ENCODE data around the gene TTC21B. TPM values are rescaled to one million over a fixed set of nuclear protein-coding genes. Genes with fewer than 3 reads are reported as not detected.

Gene TTC21B
- total RNA-seq, 1 donor = 14.3 TPM

DNA sequence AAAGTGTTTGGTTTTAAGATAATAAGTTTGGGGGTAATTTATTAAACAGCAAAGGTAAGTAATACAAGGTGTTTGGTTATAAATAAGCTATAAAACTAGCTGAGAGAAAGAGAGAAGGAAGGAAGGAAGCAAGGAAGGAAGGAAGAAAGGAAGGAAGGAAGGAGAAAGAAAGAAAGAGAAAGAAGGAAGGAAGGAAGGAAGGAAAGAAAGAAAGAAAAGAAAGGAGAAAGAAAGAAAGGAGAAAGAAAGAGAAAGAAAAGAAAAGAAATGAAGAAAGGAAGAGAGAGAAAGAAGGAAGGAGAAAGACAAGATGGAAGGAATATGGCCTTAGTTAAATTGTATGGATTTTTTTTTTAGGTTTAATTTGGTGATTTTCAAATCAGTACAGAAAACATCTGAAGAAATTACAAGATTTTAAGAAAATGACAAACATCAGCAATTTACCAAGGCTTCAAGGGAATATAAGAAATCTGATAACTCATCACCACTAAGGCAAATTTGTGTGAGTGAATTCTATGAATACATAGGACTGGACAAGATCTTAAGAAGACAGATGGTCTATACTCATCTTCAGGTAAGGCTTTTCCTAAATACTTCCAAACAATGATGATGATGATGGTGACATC is 113.1 kb downstream of the TTC21B start:
- no peak for DNase-seq (ENCODE audit: low read depth in 2 of 3, low spot score in 2 of 3)

DNA sequence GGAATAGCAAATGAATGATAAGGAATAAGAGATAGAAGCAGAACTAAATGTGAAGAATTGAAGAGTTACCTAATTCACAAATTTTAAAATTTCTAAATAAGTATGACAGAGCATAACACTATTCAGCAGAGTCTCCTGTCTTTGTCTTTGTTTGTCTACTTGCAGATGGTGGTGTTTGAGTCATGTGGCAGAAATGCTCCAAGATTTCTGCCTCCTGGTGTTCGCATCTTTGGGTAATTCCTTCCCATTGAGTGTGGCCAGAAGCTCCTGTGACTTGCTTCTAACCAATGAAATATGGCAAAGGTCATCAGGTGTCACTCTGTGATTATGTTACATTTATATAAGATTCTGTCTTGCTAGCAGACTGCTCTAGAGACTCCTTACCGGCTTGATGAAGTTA is 114.0 kb downstream of the TTC21B start:
- no peak for DNase-seq (ENCODE audit: low read depth in 2 of 3, low spot score in 2 of 3)

DNA sequence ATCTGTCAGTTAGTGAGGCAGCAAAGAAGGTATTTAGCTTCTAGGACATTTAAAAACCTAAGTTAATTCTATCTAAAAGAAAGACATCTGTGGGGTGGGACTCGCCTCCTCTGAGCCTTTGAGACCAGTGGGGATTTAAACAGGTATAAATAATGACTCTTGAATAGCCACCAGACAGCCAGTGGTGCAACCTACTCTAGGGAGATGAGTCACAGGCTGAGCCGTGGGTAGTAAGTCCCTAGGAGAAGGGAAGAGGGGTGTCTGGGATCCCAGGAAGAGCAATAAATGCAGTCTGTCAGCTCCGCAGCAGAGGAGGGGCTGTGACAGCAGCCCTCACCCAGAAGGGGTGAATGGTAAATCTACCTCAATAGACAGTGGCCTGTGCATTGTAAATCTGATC is 116.5 kb downstream of the TTC21B start:
- no peak for DNase-seq (ENCODE audit: low read depth in 2 of 3, low spot score in 2 of 3)

DNA sequence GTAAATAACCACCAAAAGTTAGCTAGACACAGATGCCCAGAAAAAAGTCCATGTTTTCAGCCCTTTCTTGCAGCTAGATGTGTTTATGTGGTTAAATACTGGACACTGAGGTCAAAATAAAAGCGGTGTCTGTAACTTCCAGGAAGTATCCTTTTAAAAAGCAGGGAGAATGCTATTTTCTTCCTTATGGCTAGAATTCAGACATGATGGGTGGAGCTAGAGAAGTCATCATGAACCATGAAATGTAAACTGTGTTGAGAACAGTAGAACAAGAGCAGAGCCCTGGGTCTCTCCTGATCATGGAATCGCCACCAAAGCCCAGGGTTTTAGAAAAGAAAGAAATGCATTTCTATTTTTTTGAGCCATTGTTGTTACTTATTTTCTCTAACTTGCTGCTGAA is 118.2 kb downstream of the TTC21B start:
- no peak for DNase-seq (ENCODE audit: low read depth in 2 of 3, low spot score in 2 of 3)

DNA sequence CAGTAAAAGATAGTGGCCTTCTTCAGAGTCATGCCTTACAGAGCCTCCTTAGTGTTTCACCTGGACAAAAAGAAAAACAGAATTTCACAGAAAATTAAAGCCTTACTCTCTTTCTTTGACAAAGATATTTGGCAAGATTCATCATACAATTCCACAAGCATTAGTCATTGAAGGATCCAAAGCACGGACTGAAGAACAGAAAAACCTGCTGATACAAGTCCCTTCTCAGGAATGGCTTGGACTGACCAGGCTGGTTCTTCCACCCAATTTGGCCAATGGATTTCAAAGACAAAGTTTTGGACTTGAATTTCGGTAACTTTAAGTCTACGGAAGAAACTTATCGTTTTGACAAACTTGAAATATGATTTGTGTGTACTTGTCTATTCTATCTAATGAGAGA is 120.4 kb downstream of the TTC21B start:
- DNase-seq (ENCODE audit: low read depth in 2 of 3, low spot score in 2 of 3) = no peak

DNA sequence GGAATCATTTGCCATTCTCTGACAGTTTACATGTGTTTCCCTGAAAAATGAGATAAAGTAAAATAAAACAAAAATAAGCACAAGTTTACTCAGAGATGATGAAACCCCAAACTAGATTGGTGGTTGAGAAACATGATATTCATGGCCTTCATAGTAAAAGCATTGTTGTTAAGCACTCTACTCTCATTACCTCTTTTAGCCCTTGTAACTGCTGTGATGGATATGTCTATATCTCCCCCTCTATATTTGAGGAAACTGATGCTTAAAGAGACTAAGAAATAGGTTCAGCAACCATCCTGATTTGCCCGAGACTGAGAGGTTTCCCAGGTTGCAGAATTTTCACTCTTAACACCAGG is 125.7 kb downstream of the TTC21B start:
- no peak for DNase-seq (ENCODE audit: low read depth in 2 of 3, low spot score in 2 of 3)

DNA sequence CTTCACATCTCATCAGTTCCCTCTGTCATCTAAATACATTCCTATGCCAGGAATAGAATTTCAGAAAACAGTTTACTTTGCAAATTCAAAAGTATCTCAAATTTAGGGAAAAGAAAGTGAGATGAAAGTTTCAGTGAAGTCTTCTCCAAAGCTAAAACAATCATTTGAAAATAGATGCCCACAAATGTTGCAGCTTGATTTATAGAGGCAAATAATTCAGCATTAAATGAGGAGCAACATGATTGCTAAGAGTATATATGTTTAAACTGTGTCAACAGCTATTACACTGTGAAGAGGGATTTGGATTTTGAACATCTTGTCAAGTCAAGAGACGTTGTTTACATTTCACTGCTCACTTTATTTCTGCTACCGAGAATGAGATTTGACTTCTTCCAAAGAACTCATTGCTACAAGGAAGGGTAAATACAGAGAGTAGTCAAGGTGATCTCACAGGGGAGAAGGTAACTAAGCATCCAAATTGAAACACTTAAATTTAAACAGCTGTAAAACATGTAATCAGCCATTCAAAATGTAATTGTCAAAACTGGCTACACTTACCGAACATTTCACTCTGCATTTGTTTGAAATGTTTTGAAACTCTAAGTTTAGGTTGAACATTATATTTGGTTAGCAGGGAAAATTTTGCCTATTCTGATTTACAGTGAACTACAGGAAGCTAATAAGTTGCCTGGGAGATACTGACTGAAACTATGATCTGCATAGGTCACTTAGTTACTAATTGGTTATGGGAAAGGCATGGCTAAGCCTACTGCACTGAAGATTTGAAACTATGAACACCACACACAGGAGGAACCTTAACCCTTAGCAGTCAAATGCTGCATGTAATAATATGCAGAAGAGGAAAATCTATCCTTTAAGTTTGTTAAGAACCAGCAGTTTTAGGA is 126.3 kb downstream of the TTC21B start:
- DNase-seq (ENCODE audit: low read depth in 2 of 3, low spot score in 2 of 3) = no peak

DNA sequence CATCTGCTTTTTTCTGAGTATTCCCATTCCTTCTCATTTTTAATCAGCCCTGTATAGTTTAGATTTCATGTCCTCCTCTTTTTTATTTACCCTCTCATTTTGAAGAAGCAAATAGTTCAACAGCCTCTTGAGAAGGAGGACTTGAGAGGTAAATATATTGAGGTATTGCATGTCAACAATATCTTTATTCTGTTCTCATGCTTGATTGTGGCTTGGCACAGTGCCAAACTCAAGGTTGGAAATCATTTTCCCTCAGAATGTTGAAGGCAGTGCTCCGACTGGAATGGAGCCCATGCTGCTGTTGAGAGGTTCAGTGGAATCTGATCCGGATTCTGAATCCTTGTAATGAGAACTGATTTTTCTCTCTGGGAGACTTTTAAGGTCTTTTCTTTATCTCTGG is 128.5 kb downstream of the TTC21B start:
- DNase-seq (ENCODE audit: low read depth in 2 of 3, low spot score in 2 of 3) = no peak

Other genes with a start within 250 kb of the TTC21B start
- gene GALNT3, start 159.5 kb downstream of the TTC21B start, total RNA-seq = 2.2 TPM
- under 0.01 TPM for gene SCN1A, start 174.2 kb upstream of the TTC21B start, total RNA-seq

Data from hematopoietic multipotent progenitor cell (in vitro differentiated cells).